ENCODE data around the gene R3HDM4.

Gene R3HDM4

DNA sequence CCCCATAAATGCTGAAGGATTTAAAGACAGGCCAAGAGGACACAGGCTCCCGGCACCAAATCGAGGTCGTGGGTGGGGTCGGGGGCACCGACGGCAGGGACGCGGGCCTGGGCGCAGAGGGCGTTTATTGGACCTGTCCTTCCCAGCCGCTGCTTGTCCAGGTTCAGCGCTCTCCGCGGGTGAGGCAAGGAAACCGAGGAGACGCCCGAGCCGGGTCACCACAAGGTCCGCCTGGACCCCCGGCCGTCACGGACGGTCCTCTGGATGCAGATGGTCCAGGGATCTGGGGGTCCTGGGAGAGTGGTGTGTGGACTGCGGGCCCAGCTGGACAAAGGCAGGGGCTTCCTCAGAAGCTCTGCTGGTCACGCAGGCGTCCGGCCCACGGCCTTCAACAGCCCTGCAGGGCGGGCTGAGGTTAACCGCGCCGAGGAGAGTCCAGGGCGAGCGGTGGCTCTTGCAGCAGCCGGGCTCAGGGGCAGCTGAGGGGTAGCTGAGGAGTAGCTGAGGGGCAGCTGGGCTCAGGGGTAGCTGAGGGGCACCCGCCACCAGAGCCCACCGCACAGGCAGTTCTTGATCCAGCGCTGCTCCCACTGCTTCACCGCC is 45.1 kb downstream of the R3HDM4 start:
- no peak overlapping the region for H3K4me3 ChIP-seq (ENCODE audit: low read length)
- no peak overlapping the region for H3K9ac ChIP-seq (ENCODE audit: low read depth, low read length)
- no peak overlapping the region for H3K27ac ChIP-seq (ENCODE audit: low read depth, low read length)
- H3K4me1 ChIP-seq (ENCODE audit: insufficient read depth, low read length), result no peaks in the 10 kb centered on the region
- H3K36me3 ChIP-seq (ENCODE audit: insufficient read depth, low read length), result peaks cover 10% of the 10 kb centered on the region
- no peaks in the 10 kb centered on the region for H3K9me3 ChIP-seq (ENCODE audit: insufficient read depth, low read depth, low read length)
- no peaks in the 10 kb centered on the region for H3K27me3 ChIP-seq (ENCODE audit: insufficient read depth, low read length)
- 94% methylated on average over 39 of the region's 39 CpGs for WGBS

DNA sequence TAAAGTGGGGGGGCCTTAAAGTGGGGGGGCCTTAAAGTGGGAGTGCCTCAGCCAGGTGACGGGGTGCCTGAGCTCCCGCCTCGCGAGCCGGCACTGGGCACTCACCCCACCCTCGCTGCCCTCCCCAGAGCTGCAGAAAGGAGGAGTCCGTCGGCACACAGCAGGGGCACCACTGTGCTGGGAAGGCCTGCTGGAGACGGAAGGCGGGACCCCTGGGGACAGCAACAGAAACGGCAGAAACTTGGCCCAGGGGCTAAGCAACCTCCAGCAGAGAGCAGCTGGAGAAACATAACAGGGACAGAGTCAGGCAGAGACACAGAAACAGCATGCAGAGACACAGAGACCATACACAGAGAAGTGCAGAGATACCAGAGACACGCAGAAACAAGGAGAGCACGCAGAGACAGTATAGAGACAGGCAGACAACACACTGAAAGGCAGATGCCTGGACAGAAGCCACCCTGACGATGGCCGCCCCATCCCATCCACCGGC is 45.7 kb downstream of the R3HDM4 start:
- Histone ChIP-seq H3K4me1 (ENCODE audit: insufficient read depth, low read length) (no peaks in the 10 kb centered on the region), H3K9ac (ENCODE audit: low read depth, low read length) (no peak overlapping the region), H3K4me3 (ENCODE audit: low read length) (no peak overlapping the region), H3K27ac (ENCODE audit: low read depth, low read length) (no peak overlapping the region; the same call in 1 of the 2 replicates), H3K27me3 (ENCODE audit: insufficient read depth, low read length) (no peaks in the 10 kb centered on the region), H3K9me3 (ENCODE audit: insufficient read depth, low read depth, low read length) (no peaks in the 10 kb centered on the region), H3K36me3 (ENCODE audit: insufficient read depth, low read length) (peaks cover 10% of the 10 kb centered on the region)
- WGBS, result 45% methylated on average over 16 of the region's 16 CpGs

DNA sequence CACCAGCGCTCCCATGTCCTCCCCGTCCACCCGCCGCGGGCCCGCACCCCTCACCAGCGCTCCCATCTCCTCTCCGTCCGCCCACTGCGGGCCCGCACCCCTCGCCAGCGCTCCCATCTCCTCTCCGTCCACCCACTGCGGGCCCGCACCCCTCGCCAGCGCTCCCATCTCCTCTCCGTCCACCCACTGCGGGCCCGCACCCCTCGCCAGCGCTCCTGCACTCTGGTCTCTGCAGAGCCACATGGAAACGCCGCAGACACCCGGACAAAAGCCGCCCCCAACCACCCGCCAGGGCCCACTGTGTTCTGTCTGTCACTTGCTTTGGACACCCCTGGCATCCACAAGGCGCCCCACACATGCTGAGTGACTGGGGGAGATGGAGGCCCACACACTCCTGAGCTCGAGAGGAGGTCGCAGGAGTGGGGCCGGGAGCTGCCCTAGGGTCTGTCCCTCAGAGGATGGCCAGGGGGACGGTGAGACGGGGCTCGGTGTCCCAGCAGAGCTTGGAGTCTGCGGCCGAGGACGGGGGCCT is 46.2 kb downstream of the R3HDM4 start:
- no peak overlapping the region; the same call in 1 of the 2 replicates for H3K27ac ChIP-seq (ENCODE audit: low read depth, low read length)
- no peaks in the 10 kb centered on the region for H3K4me1 ChIP-seq (ENCODE audit: insufficient read depth, low read length)
- H3K36me3 ChIP-seq (ENCODE audit: insufficient read depth, low read length), result peaks cover 10% of the 10 kb centered on the region
- H3K9me3 ChIP-seq (ENCODE audit: insufficient read depth, low read depth, low read length), result no peaks in the 10 kb centered on the region
- WGBS, result 81% methylated on average over 38 of the region's 38 CpGs
- H3K27me3 ChIP-seq (ENCODE audit: insufficient read depth, low read length), result no peaks in the 10 kb centered on the region
- H3K9ac ChIP-seq (ENCODE audit: low read depth, low read length), result no peak overlapping the region
- no peak overlapping the region for H3K4me3 ChIP-seq (ENCODE audit: low read length)

DNA sequence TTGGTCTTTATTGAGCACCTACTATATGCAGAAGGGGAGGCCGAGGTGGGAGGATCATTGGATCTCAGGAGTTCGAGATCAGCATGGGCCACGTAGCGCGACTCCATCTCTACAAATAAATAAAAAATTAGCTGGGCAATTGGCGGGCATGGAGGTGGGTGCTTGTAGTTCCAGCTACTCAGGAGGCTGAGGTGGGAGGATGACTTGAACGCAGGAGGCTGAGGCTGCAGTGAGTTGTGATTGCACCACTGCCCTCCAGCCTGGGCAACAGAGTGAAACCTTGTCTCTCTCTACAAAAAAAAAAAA is 49.8 kb downstream of the R3HDM4 start:
- peaks cover 5% of the 10 kb centered on the region; the same call in 1 of the 2 replicates for H3K36me3 ChIP-seq (ENCODE audit: insufficient read depth, low read length)
- no peaks in the 10 kb centered on the region for H3K9me3 ChIP-seq (ENCODE audit: insufficient read depth, low read depth, low read length)
- H3K9ac ChIP-seq (ENCODE audit: low read depth, low read length), result no peak overlapping the region
- H3K27ac ChIP-seq (ENCODE audit: low read depth, low read length), result no peak overlapping the region
- 82% methylated on average over 4 of the region's 7 CpGs for WGBS
- H3K27me3 ChIP-seq (ENCODE audit: insufficient read depth, low read length), result peaks cover 27% of the 10 kb centered on the region
- no peaks in the 10 kb centered on the region for H3K4me1 ChIP-seq (ENCODE audit: insufficient read depth, low read length)
- H3K4me3 ChIP-seq (ENCODE audit: low read length), result peak overlapping the region; percentile 53; the same call in 1 of the 2 replicates

DNA sequence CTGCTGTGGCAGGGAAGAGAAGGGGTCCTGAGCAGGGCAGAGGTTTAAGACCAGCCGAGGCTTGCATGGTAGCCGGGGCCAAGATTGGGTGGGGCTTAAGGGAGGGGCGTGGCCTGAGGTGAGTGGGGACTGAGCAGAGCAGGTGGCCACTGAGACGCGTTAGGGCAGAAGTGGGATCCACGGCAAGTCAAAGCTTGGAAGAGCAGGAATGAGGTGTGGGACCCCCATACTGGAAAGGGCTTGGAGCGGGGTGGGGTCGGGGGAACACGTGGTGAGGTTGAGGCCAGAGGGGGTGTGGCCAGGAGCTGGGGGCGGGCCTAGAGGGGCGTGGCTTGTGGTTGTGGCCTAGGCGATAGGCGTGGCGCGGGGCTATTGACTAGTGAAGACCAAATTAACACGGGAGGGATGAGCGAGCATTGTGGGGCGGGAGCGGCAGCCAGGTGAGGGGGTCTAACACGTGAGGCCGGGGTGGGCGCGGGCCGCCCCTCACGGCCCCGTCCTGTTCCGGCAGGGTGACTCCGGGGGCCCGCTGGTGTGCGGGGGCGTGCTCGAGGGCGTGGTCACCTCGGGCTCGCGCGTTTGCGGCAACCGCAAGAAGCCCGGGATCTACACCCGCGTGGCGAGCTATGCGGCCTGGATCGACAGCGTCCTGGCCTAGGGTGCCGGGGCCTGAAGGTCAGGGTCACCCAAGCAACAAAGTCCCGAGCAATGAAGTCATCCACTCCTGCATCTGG is 50.3 kb downstream of the R3HDM4 start:
- 20% methylated on average over 48 of the region's 48 CpGs for WGBS
- Histone ChIP-seq H3K9me3 (ENCODE audit: insufficient read depth, low read depth, low read length) (no peaks in the 10 kb centered on the region), H3K4me1 (ENCODE audit: insufficient read depth, low read length) (no peaks in the 10 kb centered on the region), H3K9ac (ENCODE audit: low read depth, low read length) (no peak overlapping the region), H3K27me3 (ENCODE audit: insufficient read depth, low read length) (peaks cover 27% of the 10 kb centered on the region), H3K36me3 (ENCODE audit: insufficient read depth, low read length) (0 out of 2 replicates have a peak, but pooled peaks cover under 1% of the 10 kb centered on the region), H3K27ac (ENCODE audit: low read depth, low read length) (no peak overlapping the region), H3K4me3 (ENCODE audit: low read length) (peak overlapping the region; percentile 53)

DNA sequence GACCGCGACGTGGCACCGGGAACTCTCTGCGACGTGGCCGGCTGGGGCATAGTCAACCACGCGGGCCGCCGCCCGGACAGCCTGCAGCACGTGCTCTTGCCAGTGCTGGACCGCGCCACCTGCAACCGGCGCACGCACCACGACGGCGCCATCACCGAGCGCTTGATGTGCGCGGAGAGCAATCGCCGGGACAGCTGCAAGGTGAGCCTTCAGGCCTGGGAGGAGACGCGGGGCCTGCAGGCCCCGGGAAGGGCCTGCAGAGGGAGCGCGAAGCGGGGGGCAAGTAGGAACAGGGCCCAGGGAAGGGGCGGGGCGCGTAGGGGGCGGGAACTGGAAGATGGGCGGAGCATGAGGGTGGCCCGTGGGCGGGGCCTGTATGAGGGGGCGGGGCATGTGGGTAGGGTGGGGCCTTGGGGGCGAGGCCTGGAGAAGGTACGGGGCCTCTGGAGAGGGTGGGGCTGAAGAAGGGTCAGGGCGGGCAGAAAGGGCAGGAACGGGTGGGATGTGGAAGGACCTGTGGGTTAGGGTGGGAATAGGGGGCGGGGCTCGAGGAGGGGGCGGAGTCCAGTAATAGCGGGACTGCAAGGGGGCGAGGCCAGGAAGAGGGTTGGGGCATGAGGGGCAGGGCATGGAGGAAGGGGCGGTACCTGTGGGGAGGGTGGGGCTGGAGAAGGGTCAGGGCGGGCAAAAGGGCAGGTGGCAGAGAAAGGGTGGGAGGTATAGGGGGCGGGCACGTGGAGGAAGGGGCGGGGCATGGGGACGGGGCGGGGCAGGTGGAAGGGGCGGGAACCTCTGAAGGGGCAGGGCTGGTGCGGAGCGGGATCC is 51.1 kb downstream of the R3HDM4 start:
- 9% methylated on average over 60 of the region's 60 CpGs for WGBS
- Histone ChIP-seq H3K9me3 (ENCODE audit: insufficient read depth, low read depth, low read length) (no peaks in the 10 kb centered on the region), H3K4me1 (ENCODE audit: insufficient read depth, low read length) (no peaks in the 10 kb centered on the region), H3K36me3 (ENCODE audit: insufficient read depth, low read length) (no peaks in the 10 kb centered on the region), H3K27me3 (ENCODE audit: insufficient read depth, low read length) (peaks cover 27% of the 10 kb centered on the region), H3K4me3 (ENCODE audit: low read length) (peak overlapping the region; percentile 53), H3K9ac (ENCODE audit: low read depth, low read length) (no peak overlapping the region), H3K27ac (ENCODE audit: low read depth, low read length) (peak overlapping the region; percentile 35; the same call in 1 of the 2 replicates)

DNA sequence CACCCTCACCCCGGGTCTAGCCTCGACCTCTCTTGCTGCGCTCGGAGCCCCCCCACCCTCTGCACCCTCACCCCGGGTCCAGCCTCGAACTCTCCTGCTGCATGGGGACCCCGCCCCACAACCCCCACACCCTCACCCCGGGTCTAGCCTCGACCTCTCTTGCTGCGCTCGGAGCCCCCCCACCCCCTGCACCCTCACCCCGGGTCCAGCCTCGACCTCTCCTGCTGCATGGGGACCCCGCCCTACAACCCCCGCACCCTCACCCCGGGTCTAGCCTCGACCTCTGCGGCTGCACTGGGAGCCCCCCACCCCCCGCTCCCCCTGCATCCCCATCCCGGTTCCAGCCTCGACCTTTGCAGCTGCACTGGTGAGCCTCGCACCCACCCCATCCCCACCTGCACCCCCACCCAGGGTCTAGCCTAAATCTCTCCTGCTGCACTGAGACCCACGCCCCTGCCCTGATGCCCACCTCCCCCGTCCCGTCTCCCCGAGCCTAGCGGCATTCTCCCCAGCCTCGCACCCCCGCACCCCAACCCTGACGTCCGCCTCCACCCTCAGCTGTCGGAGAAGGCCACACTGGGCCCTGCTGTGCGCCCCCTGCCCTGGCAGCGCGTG is 51.8 kb downstream of the R3HDM4 start:
- Histone ChIP-seq H3K27ac (ENCODE audit: low read depth, low read length) (peak overlapping the region; percentile 35; the same call in 1 of the 2 replicates), H3K27me3 (ENCODE audit: insufficient read depth, low read length) (peaks cover 27% of the 10 kb centered on the region), H3K9ac (ENCODE audit: low read depth, low read length) (no peak overlapping the region), H3K9me3 (ENCODE audit: insufficient read depth, low read depth, low read length) (no peaks in the 10 kb centered on the region), H3K4me3 (ENCODE audit: low read length) (peak overlapping the region; percentile 36), H3K4me1 (ENCODE audit: insufficient read depth, low read length) (no peaks in the 10 kb centered on the region), H3K36me3 (ENCODE audit: insufficient read depth, low read length) (no peaks in the 10 kb centered on the region)
- 54% methylated on average over 34 of the region's 35 CpGs for WGBS

DNA sequence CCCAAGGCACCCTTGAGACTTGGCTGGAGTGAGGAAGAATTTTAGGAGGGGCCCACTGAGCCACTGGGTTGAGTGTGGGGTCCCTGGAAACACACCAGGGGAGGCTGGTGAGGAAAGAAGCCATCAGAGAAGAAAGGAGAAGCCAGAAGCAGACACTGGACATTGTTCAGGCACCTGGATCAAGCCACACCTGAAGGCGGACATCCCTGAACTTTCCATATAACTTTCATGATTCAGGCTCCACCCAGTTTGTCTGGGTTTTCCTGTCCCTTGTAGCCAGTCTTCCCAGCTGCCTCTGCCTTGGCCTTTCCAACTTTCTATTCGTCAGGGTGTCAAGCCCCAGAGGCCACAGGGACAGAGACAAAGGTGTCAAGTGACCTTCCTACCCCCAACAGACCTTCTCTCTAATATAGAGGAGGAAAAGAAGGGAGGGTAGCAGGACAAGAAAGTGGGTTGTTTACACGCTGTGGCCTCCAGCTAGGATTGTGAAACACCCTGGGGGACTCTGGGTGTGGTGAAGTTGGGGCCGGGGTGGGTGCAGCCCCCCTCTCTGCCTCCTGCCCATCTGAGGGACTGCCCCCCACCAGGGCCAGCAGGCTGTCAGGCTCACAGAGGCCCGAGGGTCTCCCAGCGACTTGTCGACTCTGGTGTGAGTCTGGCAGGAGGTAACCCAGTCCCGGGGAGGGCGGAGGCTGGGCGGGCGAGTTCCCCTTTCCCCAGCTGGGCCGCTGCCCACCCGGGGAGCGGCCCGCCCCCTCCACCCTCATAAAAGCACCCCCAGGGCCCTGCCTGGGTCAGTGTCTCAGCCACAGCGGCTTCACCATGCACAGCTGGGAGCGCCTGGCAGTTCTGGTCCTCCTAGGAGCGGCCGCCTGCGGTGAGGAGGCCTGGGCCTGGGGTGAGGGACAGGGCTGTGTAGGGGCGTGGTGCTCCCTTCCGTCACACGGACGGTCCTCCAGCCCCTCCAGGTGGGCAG is 53.9 kb downstream of the R3HDM4 start, which contains the start of gene CFD:
Gene CFD, plus strand, starts transcription at position 797 of the 976 bp plus-strand sequence. Its CDS starts 26 bp downstream, at position 823.
- H3K4me3 ChIP-seq (ENCODE audit: low read length), result peak within 1 kb of the TSS; percentile 53
- no peak within 1 kb of the TSS for H3K27ac ChIP-seq (ENCODE audit: low read depth, low read length)
- no peaks in the 10 kb centered on the region for H3K36me3 ChIP-seq (ENCODE audit: insufficient read depth, low read length)
- H3K9ac ChIP-seq (ENCODE audit: low read depth, low read length), result no peak within 1 kb of the TSS
- WGBS, result 74% methylated on average over 24 of the region's 24 CpGs
- peaks cover 27% of the 10 kb centered on the region for H3K27me3 ChIP-seq (ENCODE audit: insufficient read depth, low read length)
- H3K9me3 ChIP-seq (ENCODE audit: insufficient read depth, low read depth, low read length), result no peaks in the 10 kb centered on the region
- no peaks in the 10 kb centered on the region for H3K4me1 ChIP-seq (ENCODE audit: insufficient read depth, low read length)

DNA sequence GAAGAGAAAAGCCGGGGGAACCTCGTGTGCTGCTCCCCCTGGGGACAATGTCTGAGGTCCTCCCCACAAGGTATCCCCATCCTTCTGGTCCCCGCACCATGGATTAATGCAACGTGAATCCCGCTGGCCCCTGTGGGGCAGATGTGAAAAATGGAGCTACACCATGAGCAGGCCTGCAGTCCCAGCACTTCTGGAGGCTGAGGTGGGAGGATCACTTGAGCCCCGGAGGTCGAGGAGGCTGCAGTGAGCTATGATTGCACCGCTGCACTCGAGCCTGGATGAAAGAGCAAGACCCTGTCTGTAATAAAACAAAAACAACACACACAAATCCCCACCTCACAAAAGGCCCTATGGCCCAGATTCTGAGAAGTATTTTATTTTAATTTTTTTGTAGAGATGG is 54.7 kb downstream of the R3HDM4 start:
- Histone ChIP-seq H3K27ac (ENCODE audit: low read depth, low read length) (no peak overlapping the region), H3K9ac (ENCODE audit: low read depth, low read length) (no peak overlapping the region), H3K9me3 (ENCODE audit: insufficient read depth, low read depth, low read length) (no peaks in the 10 kb centered on the region), H3K4me3 (ENCODE audit: low read length) (no peak overlapping the region), H3K4me1 (ENCODE audit: insufficient read depth, low read length) (no peaks in the 10 kb centered on the region), H3K27me3 (ENCODE audit: insufficient read depth, low read length) (peaks cover 27% of the 10 kb centered on the region), H3K36me3 (ENCODE audit: insufficient read depth, low read length) (no peaks in the 10 kb centered on the region)
- 80% methylated on average over 9 of the region's 9 CpGs for WGBS

Data from HUES64 (cell line).